Measurements from ENCODE around the gene TMEM63B. TPM values are rescaled to one million over a fixed set of nuclear protein-coding genes. Genes with fewer than 3 reads are reported as not detected.
A peak's percentile ranks its signal among the peaks of the same experiment; 100 is the strongest.

TMEM63B gene
- polyA plus RNA-seq, 1 donor: 17.7 TPM

- DNase-seq (ENCODE audit: low read depth): no peak
Observed at GRCh38 chr6:44117397-44118128, 9.8 kb upstream of the TMEM63B start.

- DNase-seq (ENCODE audit: low read depth): no peak
Observed at GRCh38 chr6:44119704-44120262, 7.6 kb upstream of the TMEM63B start.

GRCh38 chr6:44120692-44121443 lies 6.5 kb upstream of the TMEM63B start:
- no peak for DNase-seq (ENCODE audit: low read depth)

- no peak for DNase-seq (ENCODE audit: low read depth)
Observed at GRCh38 chr6:44122801-44123200, 4.6 kb upstream of the TMEM63B start.

- no peak for DNase-seq (ENCODE audit: low read depth)
Observed at GRCh38 chr6:44123544-44123943, 3.8 kb upstream of the TMEM63B start.

DNA sequence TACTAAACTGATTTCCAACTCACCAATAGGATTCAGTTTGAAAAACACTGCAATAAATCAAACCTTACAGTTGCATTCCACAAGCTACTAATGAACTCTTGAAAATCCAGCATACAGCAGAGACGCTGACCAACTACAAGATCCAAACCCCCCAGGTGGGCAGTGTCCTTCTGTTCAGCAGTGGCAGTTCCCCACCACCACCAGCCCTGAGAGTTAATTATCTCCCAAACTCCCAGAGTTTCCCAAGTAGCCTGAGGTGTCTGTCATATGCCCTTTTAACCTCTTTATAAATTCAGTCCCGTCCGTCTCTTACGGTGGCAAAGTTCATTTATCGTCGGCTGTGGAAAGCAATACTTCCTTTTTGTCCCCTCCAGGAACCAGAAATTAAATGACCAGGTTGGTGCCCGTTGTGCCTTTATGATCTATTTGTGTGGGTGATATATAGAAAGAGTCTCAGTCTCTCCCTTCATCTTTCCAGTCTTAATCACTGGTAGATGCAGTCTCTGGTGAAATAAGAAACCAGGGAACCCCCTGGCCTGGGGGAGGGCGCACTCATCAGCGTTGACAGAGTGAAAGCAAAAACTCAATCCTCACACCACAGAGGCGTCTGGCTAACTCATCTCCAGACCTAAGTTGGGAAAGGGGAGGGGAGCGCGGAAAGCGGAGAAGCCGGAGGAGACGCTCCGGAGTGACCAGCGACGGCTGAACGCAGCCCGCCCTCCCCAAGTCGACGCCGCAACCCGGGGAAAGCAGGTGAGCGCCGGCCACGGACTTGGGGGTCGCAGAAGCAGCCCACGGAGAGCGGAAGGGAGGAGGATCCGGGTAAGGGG lies 819 bp upstream of the TMEM63B start:
- peak; percentile 11 for DNase-seq (ENCODE audit: low read depth)

DNA sequence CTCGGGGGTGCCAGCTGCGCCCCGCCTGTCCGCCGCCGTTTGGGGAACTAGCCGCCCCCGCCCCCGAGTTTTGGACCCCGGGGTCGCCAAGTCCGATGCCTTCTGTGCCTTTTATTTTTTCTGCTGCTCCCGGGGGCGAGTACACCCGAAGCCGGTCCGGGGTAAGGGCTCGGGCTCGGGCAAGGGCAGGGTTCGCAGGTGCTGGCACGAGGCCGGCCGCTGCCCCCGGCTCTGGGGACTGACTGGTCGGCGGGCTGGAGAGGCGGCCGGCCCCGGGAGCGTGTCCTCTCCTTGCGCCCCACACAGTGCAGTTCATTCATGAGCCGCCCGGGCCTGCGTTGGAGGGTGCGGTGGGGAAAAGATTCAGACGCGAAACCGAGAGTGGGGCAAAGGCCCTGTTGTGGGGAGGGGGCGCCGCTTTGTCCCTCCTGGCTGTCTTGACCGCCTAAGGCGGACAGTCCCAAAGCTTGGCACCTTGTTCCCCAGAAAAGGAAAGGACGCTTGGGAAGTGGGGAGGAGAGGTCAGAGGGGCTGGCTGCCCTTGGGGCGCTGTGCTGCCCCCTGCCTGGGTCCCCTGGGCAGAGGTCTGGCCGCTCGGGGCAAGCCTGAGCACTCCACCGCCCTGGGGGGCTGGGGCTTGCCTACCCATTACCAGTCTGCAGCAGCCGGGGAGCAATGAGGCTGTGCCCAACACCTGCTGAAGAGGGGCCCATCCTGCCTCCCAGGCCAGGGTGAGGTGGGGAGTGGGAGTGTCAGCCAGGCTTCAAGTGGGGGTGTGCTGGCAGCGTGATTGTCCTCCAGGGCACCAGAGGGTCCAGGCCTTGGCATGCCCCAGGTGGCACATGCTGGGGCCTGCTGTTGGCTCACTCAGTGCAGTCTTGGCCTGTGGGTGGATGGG lies 915 bp downstream of the TMEM63B start:
- no peak for DNase-seq (ENCODE audit: low read depth)

DNA sequence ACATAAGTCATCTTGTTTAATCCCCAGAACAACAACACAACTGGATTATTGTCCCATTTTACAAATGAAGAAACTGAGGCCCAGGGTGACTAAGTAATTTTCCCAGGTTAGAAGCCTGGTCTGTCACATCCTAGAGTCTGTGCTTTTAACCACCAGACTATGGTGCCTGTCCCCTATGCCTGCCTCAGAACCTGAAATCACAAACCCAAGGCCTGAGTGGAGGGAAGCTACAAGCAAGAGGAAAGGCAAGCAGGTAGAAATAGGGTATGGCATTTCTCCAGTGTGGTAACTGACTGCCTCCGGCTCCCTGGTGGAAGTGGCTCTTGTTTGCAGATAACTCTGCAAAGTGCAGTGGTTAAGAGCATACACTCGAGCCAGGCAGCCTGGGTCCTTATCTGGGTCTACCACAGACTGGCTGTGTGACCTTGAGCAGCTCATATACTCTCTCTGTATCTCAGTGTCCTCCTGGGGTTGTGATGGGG lies 2.5 kb downstream of the TMEM63B start:
- DNase-seq (ENCODE audit: low read depth): no peak

DNA sequence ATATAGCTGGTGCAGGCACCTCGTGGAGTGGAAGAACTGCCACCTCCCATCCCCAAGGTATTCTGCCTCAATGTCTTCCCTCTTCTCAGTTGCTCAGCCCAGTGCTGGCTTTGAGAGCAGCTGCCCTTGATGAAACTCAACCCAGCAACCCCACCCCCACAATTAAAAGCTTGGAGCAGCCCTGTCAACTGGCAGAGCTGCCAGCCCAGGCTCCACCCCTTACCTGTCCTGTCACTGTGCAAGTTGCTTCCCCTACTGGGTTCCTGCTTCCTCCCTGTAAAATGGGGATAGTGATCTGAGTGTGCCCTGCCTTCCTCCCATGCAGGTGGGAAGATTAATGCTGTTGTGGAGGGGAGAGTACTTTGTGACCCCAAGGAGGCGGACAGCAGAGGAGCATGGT lies 4.5 kb downstream of the TMEM63B start:
- no peak for DNase-seq (ENCODE audit: low read depth)

- DNase-seq (ENCODE audit: low read depth): no peak
Observed at GRCh38 chr6:44132476-44132875, 5.1 kb downstream of the TMEM63B start.

- no peak for DNase-seq (ENCODE audit: low read depth)
Observed at GRCh38 chr6:44133003-44133931, 5.9 kb downstream of the TMEM63B start.

DNA sequence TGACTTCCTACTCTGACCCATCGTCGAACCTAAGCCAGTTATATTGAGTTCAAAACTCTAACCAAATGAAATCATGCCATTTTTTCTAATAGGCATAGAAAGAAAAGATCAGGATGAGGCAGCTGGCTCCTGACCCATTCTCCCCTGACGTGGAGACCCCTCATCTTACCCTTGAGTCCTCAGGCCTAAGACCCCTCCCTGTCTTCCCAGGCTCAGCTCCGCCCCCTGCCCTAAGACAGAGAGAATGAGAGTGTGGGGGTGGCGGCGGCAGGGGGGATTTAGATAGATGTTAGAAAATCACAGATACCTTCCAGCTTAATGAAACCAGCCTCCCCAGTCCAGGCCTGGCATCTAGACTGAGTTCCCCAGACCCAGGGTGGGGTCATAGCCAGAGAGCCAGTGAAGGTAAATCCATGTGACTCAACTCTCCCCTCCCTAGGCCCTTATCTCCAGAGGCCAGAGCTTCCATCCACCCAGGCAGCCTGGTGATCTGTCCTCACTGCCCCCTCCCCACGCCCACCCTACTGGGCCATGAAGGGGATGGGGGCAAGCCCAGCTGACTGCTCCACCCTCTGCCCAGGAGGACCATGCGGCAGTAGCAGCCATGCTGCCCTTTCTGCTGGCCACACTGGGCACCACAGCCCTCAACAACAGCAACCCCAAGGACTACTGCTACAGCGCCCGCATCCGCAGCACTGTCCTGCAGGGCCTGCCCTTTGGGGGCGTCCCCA lies 6.8 kb downstream of the TMEM63B start:
- no peak for DNase-seq (ENCODE audit: low read depth)

GRCh38 chr6:44135173-44135758 lies 7.9 kb downstream of the TMEM63B start:
- DNase-seq (ENCODE audit: low read depth): no peak

GRCh38 chr6:44135875-44136274 lies 8.5 kb downstream of the TMEM63B start:
- no peak for DNase-seq (ENCODE audit: low read depth)

DNA sequence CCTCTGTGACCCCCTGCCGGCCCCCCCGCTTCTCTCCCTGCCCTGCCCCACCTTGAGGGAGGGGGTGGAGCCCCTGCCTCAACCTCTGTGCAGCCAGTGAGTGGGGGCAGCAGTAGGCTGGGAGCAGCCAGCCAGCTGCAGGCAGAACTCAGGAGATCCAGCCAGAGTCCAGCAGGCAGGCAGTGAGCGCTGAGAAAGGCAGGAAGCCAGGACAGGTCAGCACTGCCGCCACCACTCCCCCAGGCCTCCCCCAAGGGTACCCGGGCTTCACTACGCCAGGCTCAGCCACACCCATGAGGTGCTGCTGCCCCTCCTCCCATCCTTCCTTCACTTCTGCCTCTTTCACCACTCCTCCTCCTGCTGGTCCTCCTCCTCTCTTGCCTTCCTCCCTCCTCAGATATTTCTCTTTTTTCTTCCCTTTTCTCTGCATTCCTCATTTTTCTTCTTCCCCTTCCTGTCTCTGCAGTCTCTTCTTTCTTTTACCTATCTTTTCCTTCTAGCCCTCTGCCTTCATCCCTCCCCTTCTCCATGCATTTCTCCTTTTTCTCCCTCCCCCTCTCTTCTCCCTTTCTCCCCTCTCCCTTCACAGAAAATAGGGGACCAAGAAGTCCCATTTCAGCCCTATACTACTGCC lies 11.5 kb downstream of the TMEM63B start:
- no peak for DNase-seq (ENCODE audit: low read depth)

- DNase-seq (ENCODE audit: low read depth): no peak
Observed at GRCh38 chr6:44139351-44139743, 12.0 kb downstream of the TMEM63B start.

- no peak for DNase-seq (ENCODE audit: low read depth)
Observed at GRCh38 chr6:44142835-44143234, 15.5 kb downstream of the TMEM63B start.

DNA sequence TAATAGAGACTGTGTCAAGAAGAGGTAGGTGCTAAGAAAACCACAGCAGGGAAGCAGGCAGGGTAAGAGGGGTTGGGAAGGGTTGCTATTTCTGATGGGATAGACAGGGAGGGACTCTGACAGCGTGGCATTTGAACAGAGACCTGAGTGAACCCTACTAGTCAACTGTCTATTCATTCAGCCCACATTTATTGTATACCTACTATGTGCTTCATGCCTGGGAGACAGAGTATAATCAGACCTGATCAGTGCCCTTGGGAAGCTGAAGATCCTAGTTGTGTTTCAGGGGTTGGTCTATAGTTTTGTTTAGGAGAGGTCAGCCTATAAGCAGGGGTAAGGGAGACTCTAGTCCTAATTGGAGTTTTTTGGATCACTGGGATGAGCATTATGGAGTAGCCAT lies 16.4 kb downstream of the TMEM63B start:
- no peak for DNase-seq (ENCODE audit: low read depth)

Data from forelimb muscle (tissue), 1 donor.